HG03095 (cell line): ENCODE measurements around the gene POP4.
A peak's percentile ranks its signal among the peaks of the same experiment; 100 is the strongest.

Experiments
- ATAC-seq: cut with Tn5 transposase; IDR thresholded peaks from one replicate; pipeline ENCODE4 v1.9.1; 2021; ENCODE audit warnings: moderate library complexity; ENCODE audit not compliant: unreplicated experiment

POP4 gene

DNA sequence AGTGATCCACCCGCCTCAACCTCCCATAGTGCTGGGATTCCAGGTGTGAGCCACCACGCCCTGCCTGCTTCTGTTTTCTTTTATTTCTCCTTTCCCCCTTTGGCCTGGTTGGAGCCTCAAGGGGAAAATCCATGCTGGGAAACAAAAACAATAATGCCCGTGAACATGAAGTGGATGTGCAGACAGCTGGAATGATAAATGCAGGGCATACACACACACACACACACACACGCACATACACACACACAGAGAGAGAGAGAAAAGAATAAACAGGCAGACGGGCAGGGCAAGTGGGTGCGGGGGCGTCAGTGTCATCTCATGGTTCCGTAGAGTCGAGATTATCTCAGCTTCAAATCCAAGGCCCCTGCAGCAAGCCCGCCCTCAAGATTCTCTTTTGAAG, 54.8 kb downstream of the POP4 start:
- no peak for ATAC-seq

DNA sequence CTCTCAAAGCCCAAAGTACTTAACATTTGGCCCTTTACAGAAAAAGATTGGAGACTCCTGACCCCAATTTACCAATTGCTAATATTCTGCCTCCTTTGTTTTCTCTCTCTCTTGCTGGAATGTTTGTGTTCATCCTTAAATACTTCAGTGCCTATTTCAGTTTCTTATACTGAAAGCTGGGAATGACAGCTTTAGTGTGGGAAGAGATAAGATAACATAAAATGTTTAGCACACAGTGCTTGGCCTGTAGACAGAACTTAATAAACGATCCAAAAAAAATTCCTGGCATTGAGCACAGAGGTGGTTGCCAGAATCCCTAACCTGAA, 56.2 kb downstream of the POP4 start:
- no peak for ATAC-seq

DNA sequence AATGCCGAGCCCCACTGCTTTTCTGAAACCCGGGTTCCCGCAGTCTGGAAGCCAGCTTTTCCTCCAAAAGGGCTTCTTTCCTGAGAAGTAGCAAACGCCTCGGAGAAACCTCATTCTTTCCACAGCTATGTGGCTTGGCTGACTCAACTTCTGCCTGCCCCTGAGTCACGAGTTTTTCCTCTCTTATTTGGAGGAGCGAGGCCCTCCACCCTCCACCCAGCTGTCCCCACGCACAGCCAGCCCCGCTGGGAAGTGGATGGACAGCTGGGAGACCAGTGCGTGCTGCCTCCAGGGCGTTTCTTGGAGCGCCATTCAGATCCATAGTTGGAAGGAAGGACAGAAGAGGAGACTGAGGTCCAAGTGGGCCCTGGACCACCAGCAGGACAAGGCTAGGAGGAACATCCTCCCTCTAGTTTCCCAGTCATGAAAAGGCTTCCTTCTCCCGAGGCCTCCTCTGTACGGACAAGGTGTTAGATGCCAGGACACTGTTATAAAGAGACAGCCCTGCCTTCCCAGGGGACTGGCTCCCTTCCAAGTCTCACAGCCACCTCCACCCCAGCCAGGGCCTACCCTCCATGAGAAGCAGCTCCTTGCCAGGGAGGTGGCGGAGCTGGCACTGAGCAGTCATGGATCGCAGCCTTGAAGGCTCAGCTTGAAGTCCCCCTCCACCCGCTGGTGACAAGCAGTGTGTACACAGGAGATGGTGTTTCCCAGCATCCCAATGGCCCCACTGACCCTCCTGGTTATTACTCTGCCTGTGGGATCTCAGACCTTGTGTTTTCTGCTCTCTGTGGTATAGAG, 56.7 kb downstream of the POP4 start:
- ATAC-seq = no peak

DNA sequence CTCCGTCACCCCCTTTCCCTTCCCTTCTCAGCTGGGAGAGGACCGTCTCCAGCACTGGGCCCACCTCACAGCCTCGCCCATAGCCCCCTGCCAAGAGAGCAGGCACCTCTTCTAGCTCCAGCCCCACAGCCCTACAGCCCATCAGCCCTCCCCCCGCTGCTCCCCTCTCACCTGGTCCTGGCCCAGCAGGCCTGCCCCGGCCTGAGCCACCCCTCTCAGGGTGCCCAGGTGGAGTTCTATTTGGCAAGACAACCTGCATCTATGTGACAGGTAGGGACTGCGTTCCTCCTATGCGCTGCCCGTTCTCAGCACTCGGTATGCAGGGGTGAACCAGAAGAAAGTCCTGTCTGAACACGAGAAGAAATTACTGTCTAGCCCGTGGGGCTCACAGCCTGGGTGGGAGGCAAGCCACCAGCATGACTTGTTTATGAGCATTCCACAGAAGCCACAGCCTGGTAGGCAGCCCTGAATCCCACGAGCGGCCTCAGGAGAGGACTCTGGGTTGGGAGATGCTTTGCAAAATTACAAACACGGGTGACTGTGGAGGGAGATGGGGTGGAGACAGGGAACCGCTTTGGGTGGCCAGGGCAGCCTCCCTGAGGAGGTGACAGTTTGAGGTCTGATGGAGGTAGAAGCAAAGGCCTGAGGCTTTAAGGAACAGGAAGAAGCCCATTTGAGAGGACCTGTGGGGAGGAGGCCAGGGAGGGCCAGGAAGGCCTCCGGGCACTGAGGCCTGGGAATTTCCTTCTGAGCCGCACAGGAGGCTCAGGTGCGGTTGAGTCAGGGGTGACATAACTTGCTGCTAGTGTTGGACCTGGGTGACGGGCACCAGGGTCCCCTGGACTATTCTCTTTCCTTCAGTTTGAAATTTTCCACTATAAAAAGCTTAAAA, 58.0 kb downstream of the POP4 start:
- no peak for ATAC-seq

DNA sequence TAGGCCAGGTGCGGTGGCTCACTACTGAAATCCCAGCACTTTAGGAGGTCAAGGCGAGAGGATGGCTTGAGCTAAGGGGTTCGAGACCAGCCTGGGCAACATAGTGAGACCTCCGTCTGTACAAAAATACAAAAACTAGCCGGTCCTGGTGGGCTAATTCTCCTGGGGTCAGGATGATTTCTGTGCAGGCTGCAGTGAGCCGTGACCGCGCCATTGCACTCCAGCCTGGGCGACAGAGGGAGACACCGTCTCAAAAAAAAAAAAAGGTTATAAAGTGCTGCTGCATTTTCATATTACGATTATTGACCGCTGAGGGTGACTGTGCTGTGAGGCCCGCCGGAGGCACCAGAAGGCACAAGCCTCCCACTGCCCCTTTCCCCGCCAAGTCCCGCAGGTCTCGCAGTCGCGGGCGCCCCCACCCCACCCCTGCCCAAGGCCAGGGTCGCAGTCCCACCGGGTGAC, 58.7 kb downstream of the POP4 start:
- ATAC-seq = no peak

DNA sequence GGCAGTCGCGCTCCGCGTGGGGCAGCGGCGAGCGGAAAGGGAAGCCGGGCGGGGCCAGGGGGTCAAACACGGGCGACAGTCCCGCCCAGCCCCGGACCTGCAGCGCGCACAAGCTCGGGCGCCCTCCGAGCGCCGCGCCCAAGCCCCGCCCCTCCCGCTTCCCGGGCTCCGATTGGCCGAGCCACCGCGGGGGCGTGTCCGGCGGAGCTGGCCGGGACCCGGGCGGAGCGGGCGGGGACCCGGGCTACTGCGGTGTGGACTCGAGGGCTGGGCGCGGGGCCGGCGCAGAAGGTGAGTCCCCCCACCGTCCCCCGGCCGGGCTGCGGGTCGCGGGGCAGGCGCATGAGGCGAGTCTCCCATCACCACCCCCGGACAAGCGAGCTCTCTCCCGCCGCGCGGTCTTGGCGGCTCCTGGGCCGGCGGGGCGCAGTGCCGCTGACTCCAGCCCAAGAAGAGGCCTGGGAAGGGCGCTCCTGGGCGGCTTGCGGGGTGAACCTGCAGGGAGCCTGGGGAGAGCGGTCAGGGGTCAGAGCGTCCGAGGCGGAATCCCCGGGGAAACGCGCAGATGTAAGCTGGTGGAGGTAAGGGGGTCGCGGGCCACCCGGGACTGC, 59.2 kb downstream of the POP4 start, which contains the start of gene PLEKHF1:
Gene PLEKHF1 (plus strand): TSS at position 247 of the 611 bp plus-strand sequence. CDS start 8,379 bp downstream, outside the sequence.
- peak; percentile 84 for ATAC-seq

DNA sequence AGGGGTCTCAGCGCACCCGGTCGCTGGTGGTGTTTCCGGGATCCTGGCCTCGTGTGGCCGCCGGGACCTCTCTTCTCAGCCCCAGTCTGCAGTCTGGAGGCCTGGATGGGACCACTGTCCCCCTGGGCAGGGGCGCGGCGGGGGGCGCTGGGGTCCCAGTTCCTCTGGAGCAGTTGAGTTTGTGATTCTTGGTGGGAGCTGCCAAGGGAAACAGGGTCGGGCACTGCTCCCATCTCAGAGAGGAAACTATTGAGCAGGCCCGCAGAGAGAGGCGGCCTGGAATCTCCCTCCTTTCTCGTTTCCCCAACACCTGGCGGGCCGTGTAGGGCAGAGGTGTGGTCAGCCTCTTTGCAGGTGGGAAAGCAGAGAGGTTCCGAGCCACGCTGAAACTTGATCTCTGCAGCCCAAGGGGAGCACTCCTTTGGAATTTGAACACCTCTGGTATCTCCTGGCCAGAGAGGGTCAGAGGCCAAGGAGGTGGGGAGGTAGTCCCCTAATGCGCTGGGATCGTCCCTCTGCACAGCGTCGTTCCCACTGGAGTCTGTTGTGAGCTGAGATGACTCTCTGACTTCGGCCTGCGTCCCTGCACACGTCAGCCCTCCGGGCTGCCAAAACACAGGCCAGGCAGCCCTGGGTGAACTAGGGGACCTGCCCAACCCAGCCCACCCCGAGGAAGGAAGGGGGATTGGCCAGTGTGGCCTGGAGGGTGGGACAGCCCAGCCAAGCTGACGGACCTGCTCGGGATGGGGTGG, 59.9 kb downstream of the POP4 start:
- no peak for ATAC-seq
